Trophoblast cell (in vitro differentiated cells and primary cell): ENCODE measurements around the gene CTAGE15.
"Not testable (repeated sequence)": the region's sequence is repeated elsewhere in the genome, so short reads cannot be mapped to it uniquely, and the experiment has no call there.

ENCODE experiments used
- DNase-seq, 2 donors: peaks; one replicate each; pipeline ENCODE4 v3.0.0-alpha.2; 2016
- H2AFZ ChIP-seq: 2 replicates; pipeline ENCODE4 v1.6.1; 2013; ENCODE audit warnings: low read length, moderate library complexity, mild to moderate bottlenecking; ENCODE audit not compliant: insufficient read depth, poor library complexity
- H2AK5ac ChIP-seq: 2 replicates; pipeline ENCODE4 v1.6.1; 2013; ENCODE audit warnings: mild to moderate bottlenecking, low read length
- H2BK120ac ChIP-seq: 2 replicates; pipeline ENCODE4 v1.6.1; 2013; ENCODE audit warnings: low read length, mild to moderate bottlenecking, moderate library complexity; ENCODE audit not compliant: insufficient read depth, poor library complexity
- H2BK12ac ChIP-seq: 2 replicates; pipeline ENCODE4 v1.6.1; 2013; ENCODE audit warnings: mild to moderate bottlenecking, low read length, moderate library complexity
- H2BK5ac ChIP-seq: 2 replicates; pipeline ENCODE4 v1.6.1; 2013; ENCODE audit warnings: low read length, low read depth, moderate library complexity, mild to moderate bottlenecking; ENCODE audit not compliant: poor library complexity
- H3K14ac ChIP-seq: 2 replicates; pipeline ENCODE4 v1.6.1; 2013; ENCODE audit warnings: mild to moderate bottlenecking, low read length
- H3K18ac ChIP-seq: 2 replicates; pipeline ENCODE4 v1.6.1; 2013; ENCODE audit warnings: mild to moderate bottlenecking, low read length
- H3K23ac ChIP-seq: 2 replicates; pipeline ENCODE4 v1.6.1; 2013; ENCODE audit warnings: low read length
- H3K27ac ChIP-seq: 2 replicates; pipeline ENCODE4 v1.5.1; 2013; ENCODE audit warnings: low read depth, mild to moderate bottlenecking, inconsistent platforms, low read length, moderate library complexity
- H3K27me3 ChIP-seq: 2 replicates; pipeline ENCODE4 v1.6.1; 2013; ENCODE audit warnings: inconsistent platforms, mild to moderate bottlenecking, low read length, moderate library complexity; ENCODE audit not compliant: insufficient read depth
- H3K36me3 ChIP-seq, 2 experiments: 1 replicate in 1 of 2; 2 replicates in 1 of 2; pipeline ENCODE4 v1.6.1; 2013; ENCODE audit warnings: low read length in 2 of 2, mild to moderate bottlenecking in 2 of 2, moderate library complexity in 1 of 2; ENCODE audit not compliant: insufficient read depth in 2 of 2, control insufficient read depth in 1 of 2
- H3K4ac ChIP-seq: 2 replicates; pipeline ENCODE4 v1.6.1; 2013; ENCODE audit warnings: low read depth, mild to moderate bottlenecking, low read length, moderate library complexity
- H3K4me1 ChIP-seq, 2 experiments: 1 replicate in 1 of 2; 2 replicates in 1 of 2; pipeline ENCODE4 v1.6.1; 2013; ENCODE audit warnings: low read length in 2 of 2, mild to moderate bottlenecking in 2 of 2, moderate library complexity in 1 of 2; ENCODE audit not compliant: insufficient read depth in 2 of 2, control insufficient read depth in 1 of 2
- H3K4me2 ChIP-seq: 2 replicates; pipeline ENCODE4 v1.6.1; 2013; ENCODE audit warnings: inconsistent platforms, mild to moderate bottlenecking, low read length, moderate library complexity
- H3K4me3 ChIP-seq: 2 replicates; pipeline ENCODE4 v1.5.1; 2013; ENCODE audit warnings: mild to moderate bottlenecking, low read depth, low read length, inconsistent platforms
- H3K79me1 ChIP-seq: one replicate; pipeline ENCODE4 v1.6.1; 2013; ENCODE audit warnings: low read length
- H3K79me2 ChIP-seq: 2 replicates; pipeline ENCODE4 v1.6.1; 2013; ENCODE audit warnings: low read length, mild to moderate bottlenecking; ENCODE audit not compliant: control insufficient read depth, insufficient read depth, poor library complexity
- H3K9ac ChIP-seq: 2 replicates; pipeline ENCODE4 v1.6.1; 2013; ENCODE audit warnings: mild to moderate bottlenecking, low read length
- H3K9me3 ChIP-seq: 2 replicates; pipeline ENCODE4 v1.6.1; 2013; ENCODE audit warnings: low read depth, mild to moderate bottlenecking, control low read depth, inconsistent platforms, low read length; ENCODE audit not compliant: insufficient read depth
- H4K12ac ChIP-seq: 2 replicates; pipeline ENCODE4 v1.6.1; 2013; ENCODE audit warnings: low read depth, mild to moderate bottlenecking, low read length, moderate library complexity
- H4K8ac ChIP-seq: 2 replicates; pipeline ENCODE4 v1.6.1; 2013; ENCODE audit warnings: low read depth, mild to moderate bottlenecking, low read length, moderate library complexity
- H4K91ac ChIP-seq: one replicate; pipeline ENCODE4 v1.6.1; 2013; ENCODE audit warnings: low read depth, mild to moderate bottlenecking, low read length, moderate library complexity
- WGBS: extraction: QIAGEN DNeasy Blood & Tissue Kit; methylation state at CpG from one replicate; pipeline ENCODE4 v1.1.7; 2013; ENCODE audit warnings: missing lambda C conversion rate; ENCODE audit not compliant: insufficient read length, insufficient coverage; ENCODE audit errors: extremely low coverage; 5-methylcytosine and 5-hydroxymethylcytosine counted together

Gene CTAGE15

DNA sequence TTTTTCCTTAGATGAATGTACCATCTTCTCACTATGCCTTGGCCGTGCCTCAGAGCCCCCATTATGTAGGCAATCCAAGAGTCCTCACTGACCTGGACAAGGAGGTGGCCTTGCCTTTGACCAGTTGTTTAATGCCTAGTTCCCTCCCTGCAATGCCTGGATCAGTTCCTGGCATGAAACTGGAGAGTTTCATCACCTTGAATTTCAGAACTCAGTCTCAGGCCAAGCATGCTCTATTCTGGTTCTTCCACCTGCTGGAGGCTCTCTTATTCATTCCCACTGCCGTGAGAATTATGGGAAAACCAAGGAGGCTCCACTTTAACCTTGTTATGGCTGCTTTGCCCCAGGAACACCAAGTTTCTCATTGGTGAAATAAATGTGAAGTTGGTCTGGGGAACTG lies 31.9 kb downstream of the CTAGE15 start:
- H3K9me3 ChIP-seq, H2BK120ac ChIP-seq, H3K36me3 ChIP-seq, H4K8ac ChIP-seq, H2AFZ ChIP-seq, H3K79me1 ChIP-seq, H3K27ac ChIP-seq, H3K27me3 ChIP-seq, H2BK12ac ChIP-seq, H3K4me1 ChIP-seq, DNase-seq, H2BK5ac ChIP-seq, H3K14ac ChIP-seq, H3K79me2 ChIP-seq, H3K9ac ChIP-seq, H3K4me2 ChIP-seq, H4K12ac ChIP-seq, H2AK5ac ChIP-seq, H3K4me3 ChIP-seq, H4K91ac ChIP-seq, H3K18ac ChIP-seq, H3K4ac ChIP-seq, H3K23ac ChIP-seq: not testable (repeated sequence)
- no CpG with 5 or more reads among the region's 2 CpGs for WGBS

DNA sequence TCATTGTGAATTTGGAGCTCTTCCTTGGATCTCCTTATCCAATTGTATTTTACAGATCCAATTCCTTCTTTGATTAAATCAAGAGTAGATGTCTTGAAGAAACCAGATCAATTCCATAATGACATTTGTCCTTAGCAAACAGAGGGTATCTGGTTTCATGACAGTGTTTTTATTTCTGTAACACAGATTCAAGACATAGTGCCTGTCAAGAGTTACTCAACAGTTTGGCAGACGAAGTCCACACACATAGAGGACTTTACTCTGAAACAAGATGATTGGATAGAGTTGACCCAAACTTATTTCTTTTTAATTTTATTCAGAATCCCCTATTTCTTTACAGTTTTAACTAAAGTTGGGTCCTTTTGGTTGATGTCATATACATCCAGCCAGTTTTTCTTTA lies 34.5 kb downstream of the CTAGE15 start:
- H2BK5ac ChIP-seq, H3K4me1 ChIP-seq, H2AFZ ChIP-seq, DNase-seq, H2BK12ac ChIP-seq, H2AK5ac ChIP-seq, H3K4ac ChIP-seq, H3K4me2 ChIP-seq, H3K79me2 ChIP-seq, H3K79me1 ChIP-seq, H4K91ac ChIP-seq, H3K27me3 ChIP-seq, H3K9me3 ChIP-seq, H3K18ac ChIP-seq, H3K27ac ChIP-seq, H4K12ac ChIP-seq, H3K23ac ChIP-seq, H4K8ac ChIP-seq, H3K36me3 ChIP-seq, H3K14ac ChIP-seq, H2BK120ac ChIP-seq, H3K9ac ChIP-seq, H3K4me3 ChIP-seq: not testable (repeated sequence)
- WGBS: no CpG with 5 or more reads among the region's 1 CpG

DNA sequence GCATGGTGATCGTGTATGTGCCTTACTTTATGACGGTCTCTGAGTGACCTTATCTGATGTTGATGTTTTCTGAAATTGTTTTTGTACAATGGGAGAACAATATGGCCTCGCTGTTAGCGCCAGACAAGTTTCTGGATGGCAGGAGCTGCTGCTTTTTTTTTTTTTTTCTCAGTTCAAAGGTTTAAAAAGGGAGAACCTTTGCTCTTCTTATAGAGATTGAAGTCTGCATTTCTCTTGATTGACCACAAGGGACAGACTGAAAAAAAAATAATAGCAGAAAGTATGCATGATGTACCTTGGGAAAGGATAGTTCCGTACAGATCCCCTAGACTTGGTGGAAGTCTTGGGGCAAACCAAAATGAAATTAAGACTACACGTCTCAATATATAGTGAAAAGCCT lies 43.9 kb downstream of the CTAGE15 start:
- H3K9ac ChIP-seq, H4K8ac ChIP-seq, H3K27ac ChIP-seq, H2AK5ac ChIP-seq, H4K91ac ChIP-seq, H3K4me1 ChIP-seq, H3K14ac ChIP-seq, H3K79me2 ChIP-seq, H2BK5ac ChIP-seq, H3K23ac ChIP-seq, H3K27me3 ChIP-seq, H3K4me2 ChIP-seq, H4K12ac ChIP-seq, H3K79me1 ChIP-seq, H3K4ac ChIP-seq, H2BK120ac ChIP-seq, H3K18ac ChIP-seq, H3K36me3 ChIP-seq, H2AFZ ChIP-seq, H3K9me3 ChIP-seq, H2BK12ac ChIP-seq, H3K4me3 ChIP-seq: not testable (repeated sequence)
- WGBS: no CpG with 5 or more reads among the region's 6 CpGs
- DNase-seq: peak in 1 of 2 donors; percentile 3

DNA sequence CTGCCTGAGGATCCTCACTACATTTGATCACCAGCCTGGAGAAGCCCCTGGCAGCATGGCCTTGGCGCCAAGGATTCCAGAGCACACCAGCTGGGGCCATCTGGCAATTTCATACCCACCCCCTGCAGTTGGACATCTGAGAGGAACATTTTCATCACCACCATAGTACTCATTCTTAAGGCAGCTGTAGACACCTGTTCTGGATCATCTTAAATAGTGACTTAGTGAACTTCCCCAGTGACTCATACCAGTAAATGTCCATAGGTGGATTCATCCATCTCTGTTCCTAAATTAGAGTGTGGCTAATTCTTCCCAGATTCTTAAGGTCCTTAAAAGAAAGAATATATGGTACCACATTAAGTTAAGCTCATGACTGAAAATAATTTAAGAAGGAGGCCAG lies 45.6 kb downstream of the CTAGE15 start:
- H3K4me1 ChIP-seq, H4K91ac ChIP-seq, H3K27me3 ChIP-seq, H3K4ac ChIP-seq, H2AK5ac ChIP-seq, H2BK12ac ChIP-seq, H3K4me2 ChIP-seq, H2AFZ ChIP-seq, H3K4me3 ChIP-seq, H2BK120ac ChIP-seq, DNase-seq, H3K27ac ChIP-seq, H4K8ac ChIP-seq, H2BK5ac ChIP-seq, H3K36me3 ChIP-seq, H3K23ac ChIP-seq, H4K12ac ChIP-seq, H3K79me1 ChIP-seq, H3K14ac ChIP-seq, H3K9ac ChIP-seq, H3K79me2 ChIP-seq, H3K18ac ChIP-seq, H3K9me3 ChIP-seq: not testable (repeated sequence)
- no CpG with 5 or more reads among the region's 1 CpG for WGBS
